Activated CD4-positive, CD25-positive, alpha-beta regulatory T cell treated with anti-CD3 and anti-CD28 coated beads, Interleukin-2, amount 50 U/mL, for 72 hours (primary cell): ENCODE data around the gene TRAPPC14.
"Not testable (repeated sequence)": the region's sequence is repeated elsewhere in the genome, so short reads cannot be mapped to it uniquely, and the experiment has no call there.

ENCODE experiments used
- DNase-seq: peaks from one replicate; pipeline ENCODE4 v3.0.0; 2021

Gene TRAPPC14

GRCh38 chr7:100152937-100153666 is 5.4 kb downstream of the TRAPPC14 start:
- no peak for DNase-seq

DNA sequence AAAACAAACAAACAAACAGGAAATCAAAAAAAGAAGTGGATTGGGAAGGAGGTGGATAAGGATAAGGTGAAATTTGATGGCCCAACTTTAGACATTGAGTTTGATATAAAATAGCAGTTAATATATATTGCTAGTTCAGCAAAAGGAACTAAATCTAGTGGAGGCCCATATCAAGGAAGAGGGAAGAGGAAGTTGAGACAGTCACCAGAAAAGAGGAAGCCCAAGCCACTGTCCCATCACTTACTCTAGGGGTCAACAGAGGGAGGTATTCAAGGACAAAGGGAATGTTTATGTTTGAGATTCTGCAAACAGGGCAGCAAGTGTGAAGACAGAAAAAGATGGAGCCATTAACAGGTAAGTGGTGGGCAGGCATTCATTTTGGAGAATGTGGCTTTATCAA is 6.1 kb downstream of the TRAPPC14 start:
- DNase-seq: no peak

GRCh38 chr7:100148559-100149328 is 9.8 kb downstream of the TRAPPC14 start, which contains the start of gene LAMTOR4:
Gene LAMTOR4, plus strand, starts transcription at chr7:100148918. Its CDS starts 55 bp downstream, at chr7:100148973.
- DNase-seq: peak; percentile 93

- DNase-seq: no peak
Measured at GRCh38 chr7:100148225-100148558, 10.3 kb downstream of the TRAPPC14 start.

DNA sequence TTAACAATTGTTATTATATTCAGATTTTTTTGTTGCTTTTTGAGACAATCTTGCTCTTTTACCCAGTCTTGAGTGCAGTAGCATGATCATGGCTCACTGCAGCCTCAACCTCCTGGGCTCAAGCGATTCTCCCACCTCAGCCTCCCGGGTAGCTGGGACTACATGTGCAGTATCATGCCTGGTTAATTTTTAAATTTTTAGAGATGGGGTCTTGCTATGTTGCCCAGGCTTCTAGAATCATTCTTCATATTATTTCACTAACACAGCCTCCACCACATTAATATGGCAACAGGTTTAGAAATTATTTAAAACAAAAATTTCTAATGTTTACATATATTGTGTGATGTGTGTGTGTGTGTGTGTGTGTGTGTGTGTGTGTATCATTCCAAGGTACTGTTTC is 11.2 kb downstream of the TRAPPC14 start:
- DNase-seq: no peak

GRCh38 chr7:100146350-100146749 is 12.2 kb downstream of the TRAPPC14 start:
- DNase-seq: not testable (repeated sequence)

GRCh38 chr7:100142461-100142860 is 16.1 kb downstream of the TRAPPC14 start:
- no peak for DNase-seq

DNA sequence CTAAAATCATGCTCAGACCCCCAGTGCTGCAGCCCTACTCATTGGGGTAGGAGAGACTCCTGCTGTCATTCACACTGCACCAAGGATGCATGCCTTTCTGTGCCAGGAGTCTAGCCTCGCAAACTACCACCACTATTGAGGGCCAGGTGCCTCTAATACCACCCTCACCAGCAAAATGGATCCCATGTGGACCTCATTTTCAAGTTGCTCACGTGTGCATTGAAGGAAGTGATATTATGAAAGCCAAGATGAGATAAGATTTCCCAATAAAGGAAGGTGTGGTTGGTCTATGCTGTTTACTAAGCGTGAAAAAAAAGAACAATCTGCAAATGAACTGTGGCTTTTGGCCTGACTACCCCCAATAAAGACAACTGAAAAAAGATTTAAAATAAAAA is 17.0 kb downstream of the TRAPPC14 start:
- DNase-seq: no peak

GRCh38 chr7:100137851-100138760 is 20.4 kb downstream of the TRAPPC14 start:
- no peak for DNase-seq

DNA sequence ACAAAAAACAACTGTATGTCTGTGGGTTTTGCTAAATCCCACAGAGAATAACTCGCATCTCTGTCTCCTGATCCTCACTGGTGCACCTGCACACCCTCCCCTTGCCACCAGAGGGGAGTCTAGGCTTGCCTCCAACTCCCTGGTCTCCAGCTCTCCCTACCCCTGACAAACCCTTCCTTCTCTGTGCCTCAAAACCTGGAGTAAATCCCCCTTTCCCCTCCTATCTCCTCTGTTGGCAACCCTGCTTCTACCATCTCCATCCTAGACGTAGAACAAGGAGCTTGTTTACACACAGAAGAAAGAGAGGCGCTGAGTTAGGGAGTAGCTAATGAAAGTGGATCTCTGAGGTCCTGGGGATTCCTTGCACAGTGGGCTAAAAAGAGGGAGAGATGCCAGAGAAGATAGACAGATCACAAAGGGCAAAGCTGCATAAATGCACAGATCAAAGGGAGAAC is 25.8 kb downstream of the TRAPPC14 start:
- DNase-seq: peak; percentile 48

DNA sequence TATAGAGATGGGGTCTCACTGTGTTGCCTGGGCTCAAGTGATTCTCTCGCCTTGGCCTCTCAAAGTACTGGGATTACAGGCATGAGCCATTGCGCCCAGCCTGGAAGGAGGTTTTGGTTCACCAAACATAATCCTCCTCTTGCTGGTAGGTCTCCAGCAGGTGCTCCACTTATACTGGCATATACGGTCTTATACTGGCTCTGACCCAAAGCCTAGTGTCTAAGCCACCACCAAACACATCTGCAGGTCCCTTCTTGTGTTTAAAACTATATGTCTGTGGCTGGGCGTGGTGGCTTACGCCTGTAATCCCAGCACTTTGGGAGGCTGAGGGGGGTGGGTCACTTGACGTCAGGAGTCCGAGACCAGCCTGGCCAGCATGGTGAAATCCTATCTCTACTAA is 26.4 kb downstream of the TRAPPC14 start:
- DNase-seq: no peak

GRCh38 chr7:100130608-100131453 is 27.7 kb downstream of the TRAPPC14 start:
- DNase-seq: peak; percentile 90

DNA sequence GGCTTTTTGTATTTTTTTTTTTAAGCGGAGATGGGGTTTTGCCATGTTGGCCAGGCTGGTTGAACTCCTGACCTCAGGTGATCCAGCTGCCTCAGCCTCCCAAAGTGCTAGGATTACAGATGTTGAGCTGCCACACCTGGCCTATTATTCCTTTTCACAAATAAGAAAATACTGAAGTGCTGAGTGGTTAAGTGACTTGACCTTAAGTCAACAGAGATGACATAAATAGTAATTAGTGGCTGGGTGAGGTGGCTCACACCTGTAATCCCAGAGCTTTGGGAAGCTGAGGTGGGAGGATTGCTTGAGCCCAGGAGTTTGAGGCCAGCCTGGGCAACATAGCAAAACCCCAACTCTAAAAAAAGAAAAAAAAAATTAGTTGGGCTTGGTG is 28.3 kb downstream of the TRAPPC14 start:
- DNase-seq: not testable (repeated sequence)

DNA sequence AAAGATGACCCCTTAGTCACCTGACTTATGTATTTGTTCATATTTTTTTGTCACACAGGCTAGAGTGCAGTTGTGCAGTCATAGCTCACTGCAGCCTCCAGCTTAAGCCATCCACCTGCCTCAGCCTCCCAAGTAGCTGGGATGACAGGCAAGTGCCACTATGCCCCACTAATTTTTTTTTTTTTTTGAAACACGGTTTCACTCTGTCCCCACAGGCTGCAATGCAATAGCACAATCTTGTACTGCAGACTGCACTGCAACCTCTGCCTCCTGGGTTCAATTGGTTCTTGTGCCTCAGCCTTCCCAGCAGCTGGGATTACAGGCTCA is 29.9 kb downstream of the TRAPPC14 start:
- DNase-seq: no peak

GRCh38 chr7:100127866-100128636 is 30.5 kb downstream of the TRAPPC14 start:
- no peak for DNase-seq

GRCh38 chr7:100126931-100127865 is 31.3 kb downstream of the TRAPPC14 start, which contains the start of gene MBLAC1:
Gene MBLAC1, plus strand, starts transcription at chr7:100126967. Its CDS starts 429 bp downstream, at chr7:100127396.
- peak; percentile 91 for DNase-seq

- no peak for DNase-seq
Measured at GRCh38 chr7:100126239-100126930, 32.1 kb downstream of the TRAPPC14 start.

GRCh38 chr7:100124301-100125230 is 34.0 kb downstream of the TRAPPC14 start:
- DNase-seq: no peak
